Stimulated activated naive CD8-positive, alpha-beta T cell treated with anti-CD3 and anti-CD28 coated beads, Interleukin-15, Interleukin-2, amounts not matched to agents 100 ng/mL and 50 ng/mL, for 24 hours (primary cell): Measurements from ENCODE around the gene DBI.
"Not testable (repeated sequence)": the region's sequence is repeated elsewhere in the genome, so short reads cannot be mapped to it uniquely, and the experiment has no call there.

Experiments used
- H3K27ac Mint-ChIP-seq: one replicate; pipeline ENCODE4 v1.8.0; 2021; ENCODE audit warnings: mild to moderate bottlenecking, mixed read lengths
- H3K27me3 Mint-ChIP-seq: one replicate; pipeline ENCODE4 v1.8.0; 2021; ENCODE audit warnings: mixed read lengths
- H3K36me3 Mint-ChIP-seq: one replicate; pipeline ENCODE4 v1.8.0; 2021; ENCODE audit warnings: low read depth, mixed read lengths
- H3K4me1 Mint-ChIP-seq: one replicate; pipeline ENCODE4 v1.8.0; 2021; ENCODE audit warnings: low read depth, mixed read lengths
- H3K4me3 Mint-ChIP-seq: one replicate; pipeline ENCODE4 v1.8.0; 2021; ENCODE audit warnings: mild to moderate bottlenecking, mixed read lengths
- H3K9me3 Mint-ChIP-seq: one replicate; pipeline ENCODE4 v1.8.0; 2021; ENCODE audit warnings: mixed read lengths

The DBI gene

GRCh38 chr2:119349289-119349688 is 17.5 kb upstream of the DBI start:
- Mint-ChIP-seq H3K27me3 (no peaks in the 10 kb centered on the region), H3K9me3 (no peaks in the 10 kb centered on the region), H3K27ac (no peak overlapping the region), H3K36me3 (peaks cover 3% of the 10 kb centered on the region), H3K4me3 (no peak overlapping the region), H3K4me1 (no peaks in the 10 kb centered on the region)

GRCh38 chr2:119350311-119350998 is 16.3 kb upstream of the DBI start:
- no peaks in the 10 kb centered on the region for H3K27me3 Mint-ChIP-seq
- no peak overlapping the region for H3K27ac Mint-ChIP-seq
- peaks cover 6% of the 10 kb centered on the region for H3K4me1 Mint-ChIP-seq
- H3K9me3 Mint-ChIP-seq, result no peaks in the 10 kb centered on the region
- H3K4me3 Mint-ChIP-seq, result no peak overlapping the region
- H3K36me3 Mint-ChIP-seq, result peaks cover 7% of the 10 kb centered on the region

- no peak overlapping the region for H3K27ac Mint-ChIP-seq
- H3K4me1 Mint-ChIP-seq, result peaks cover 19% of the 10 kb centered on the region
- no peaks in the 10 kb centered on the region for H3K27me3 Mint-ChIP-seq
- peaks cover 11% of the 10 kb centered on the region for H3K36me3 Mint-ChIP-seq
- H3K4me3 Mint-ChIP-seq, result no peak overlapping the region
- no peaks in the 10 kb centered on the region for H3K9me3 Mint-ChIP-seq
Measured at GRCh38 chr2:119352357-119352756, 14.4 kb upstream of the DBI start.

GRCh38 chr2:119354860-119355259 is 11.9 kb upstream of the DBI start:
- H3K4me3 Mint-ChIP-seq, result no peak overlapping the region
- H3K4me1 Mint-ChIP-seq, result peaks cover 19% of the 10 kb centered on the region
- no peaks in the 10 kb centered on the region for H3K9me3 Mint-ChIP-seq
- H3K36me3 Mint-ChIP-seq, result peaks cover 11% of the 10 kb centered on the region
- H3K27me3 Mint-ChIP-seq, result no peaks in the 10 kb centered on the region
- no peak overlapping the region for H3K27ac Mint-ChIP-seq

- no peak overlapping the region for H3K4me3 Mint-ChIP-seq
- peaks cover 41% of the 10 kb centered on the region for H3K4me1 Mint-ChIP-seq
- H3K9me3 Mint-ChIP-seq, result no peaks in the 10 kb centered on the region
- H3K27me3 Mint-ChIP-seq, result no peaks in the 10 kb centered on the region
- H3K36me3 Mint-ChIP-seq, result peaks cover 9% of the 10 kb centered on the region
- H3K27ac Mint-ChIP-seq, result no peak overlapping the region
Measured at GRCh38 chr2:119359774-119360173, 7.0 kb upstream of the DBI start.

GRCh38 chr2:119360423-119360966 is 6.3 kb upstream of the DBI start:
- peaks cover 7% of the 10 kb centered on the region for H3K36me3 Mint-ChIP-seq
- no peak overlapping the region for H3K4me3 Mint-ChIP-seq
- H3K9me3 Mint-ChIP-seq, result no peaks in the 10 kb centered on the region
- no peaks in the 10 kb centered on the region for H3K27me3 Mint-ChIP-seq
- H3K27ac Mint-ChIP-seq, result no peak overlapping the region
- H3K4me1 Mint-ChIP-seq, result peaks cover 44% of the 10 kb centered on the region

GRCh38 chr2:119364798-119365197 is 2.0 kb upstream of the DBI start:
- Mint-ChIP-seq H3K36me3 (peaks cover 20% of the 10 kb centered on the region), H3K27ac (peak overlapping the region; percentile 99), H3K4me3 (peak overlapping the region; percentile 98)

GRCh38 chr2:119365436-119365835 is 1.3 kb upstream of the DBI start:
- H3K9me3 Mint-ChIP-seq, result no peaks in the 10 kb centered on the region
- peak overlapping the region; percentile 99 for H3K27ac Mint-ChIP-seq
- H3K4me3 Mint-ChIP-seq, result peak overlapping the region; percentile 98
- H3K27me3 Mint-ChIP-seq, result no peaks in the 10 kb centered on the region
- H3K36me3 Mint-ChIP-seq, result peaks cover 26% of the 10 kb centered on the region
- H3K4me1 Mint-ChIP-seq, result peaks cover 61% of the 10 kb centered on the region

More at GRCh38 chr2:119364798-119365197, 2.0 kb upstream of the DBI start:
- H3K27me3 Mint-ChIP-seq, result no peaks in the 10 kb centered on the region
- no peaks in the 10 kb centered on the region for H3K9me3 Mint-ChIP-seq
- peaks cover 59% of the 10 kb centered on the region for H3K4me1 Mint-ChIP-seq

GRCh38 chr2:119366161-119366648 is 572 bp upstream of the DBI start:
- Mint-ChIP-seq H3K36me3 (peaks cover 34% of the 10 kb centered on the region), H3K9me3 (no peaks in the 10 kb centered on the region), H3K27ac (peak overlapping the region; percentile 99), H3K4me3 (peak overlapping the region; percentile 98), H3K4me1 (peaks cover 61% of the 10 kb centered on the region), H3K27me3 (no peaks in the 10 kb centered on the region)

GRCh38 chr2:119367472-119368099 is 809 bp downstream of the DBI start:
- Mint-ChIP-seq H3K4me3 (peak overlapping the region; percentile 98), H3K4me1 (peaks cover 55% of the 10 kb centered on the region), H3K27ac (peak overlapping the region; percentile 99), H3K9me3 (peaks cover 6% of the 10 kb centered on the region), H3K27me3 (no peaks in the 10 kb centered on the region), H3K36me3 (peaks cover 48% of the 10 kb centered on the region)

- no peaks in the 10 kb centered on the region for H3K27me3 Mint-ChIP-seq
- H3K27ac Mint-ChIP-seq, result no peak overlapping the region
- H3K9me3 Mint-ChIP-seq, result peaks cover 6% of the 10 kb centered on the region
- peaks cover 67% of the 10 kb centered on the region for H3K36me3 Mint-ChIP-seq
- no peak overlapping the region for H3K4me3 Mint-ChIP-seq
- peaks cover 36% of the 10 kb centered on the region for H3K4me1 Mint-ChIP-seq
Measured at GRCh38 chr2:119369845-119370244, 3.1 kb downstream of the DBI start.

- Mint-ChIP-seq H3K27ac (no peak overlapping the region), H3K4me3 (no peak overlapping the region), H3K36me3 (peaks cover 75% of the 10 kb centered on the region), H3K9me3 (peaks cover 6% of the 10 kb centered on the region), H3K4me1 (peaks cover 23% of the 10 kb centered on the region), H3K27me3 (no peaks in the 10 kb centered on the region)
Measured at GRCh38 chr2:119371111-119371510, 4.3 kb downstream of the DBI start.

- Mint-ChIP-seq H3K36me3 (peaks cover 73% of the 10 kb centered on the region), H3K27me3 (no peaks in the 10 kb centered on the region), H3K9me3 (peaks cover 6% of the 10 kb centered on the region), H3K4me1 (peaks cover 16% of the 10 kb centered on the region), H3K27ac (no peak overlapping the region), H3K4me3 (no peak overlapping the region)
Measured at GRCh38 chr2:119372778-119373568, 6.2 kb downstream of the DBI start.

GRCh38 chr2:119373907-119374745 is 7.3 kb downstream of the DBI start:
- H3K27ac Mint-ChIP-seq, H3K4me3 Mint-ChIP-seq: not testable (repeated sequence)
- H3K36me3 Mint-ChIP-seq, result peaks cover 62% of the 10 kb centered on the region

More at GRCh38 chr2:119373907-119374745, 7.3 kb downstream of the DBI start:
- H3K4me1 Mint-ChIP-seq, H3K9me3 Mint-ChIP-seq, H3K27me3 Mint-ChIP-seq: not testable (repeated sequence)
